Activated naive CD8-positive, alpha-beta T cell treated with anti-CD3 and anti-CD28 coated beads, Interleukin-2, amount 50 U/mL, for 16 hours (primary cell): ENCODE results near the gene USE1.

Source experiments
- DNase-seq: peaks from one replicate; pipeline ENCODE4 v3.0.0-alpha.2; 2020; ENCODE audit warnings: low read depth, low spot score

Gene USE1

DNA sequence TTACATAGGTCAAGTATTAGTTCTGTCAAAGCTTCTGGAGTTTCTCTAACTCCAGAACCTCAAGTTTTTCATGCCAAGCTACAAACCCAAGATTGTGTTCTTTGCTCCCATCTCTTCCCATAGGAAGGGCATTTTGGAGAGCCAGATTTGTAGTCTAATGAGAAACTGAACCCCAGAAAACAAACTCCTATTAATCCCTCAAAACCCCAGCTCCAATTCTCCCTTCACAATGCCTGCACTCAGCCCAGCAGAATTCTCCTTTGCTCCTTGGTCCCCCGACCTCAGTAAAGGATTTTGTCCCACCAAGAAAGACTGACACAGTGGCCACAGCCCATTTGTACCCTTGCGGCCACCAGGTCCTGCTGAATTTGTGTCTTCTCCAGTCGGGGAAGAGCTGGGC lies 41.0 kb downstream of the USE1 start:
- no peak for DNase-seq

DNA sequence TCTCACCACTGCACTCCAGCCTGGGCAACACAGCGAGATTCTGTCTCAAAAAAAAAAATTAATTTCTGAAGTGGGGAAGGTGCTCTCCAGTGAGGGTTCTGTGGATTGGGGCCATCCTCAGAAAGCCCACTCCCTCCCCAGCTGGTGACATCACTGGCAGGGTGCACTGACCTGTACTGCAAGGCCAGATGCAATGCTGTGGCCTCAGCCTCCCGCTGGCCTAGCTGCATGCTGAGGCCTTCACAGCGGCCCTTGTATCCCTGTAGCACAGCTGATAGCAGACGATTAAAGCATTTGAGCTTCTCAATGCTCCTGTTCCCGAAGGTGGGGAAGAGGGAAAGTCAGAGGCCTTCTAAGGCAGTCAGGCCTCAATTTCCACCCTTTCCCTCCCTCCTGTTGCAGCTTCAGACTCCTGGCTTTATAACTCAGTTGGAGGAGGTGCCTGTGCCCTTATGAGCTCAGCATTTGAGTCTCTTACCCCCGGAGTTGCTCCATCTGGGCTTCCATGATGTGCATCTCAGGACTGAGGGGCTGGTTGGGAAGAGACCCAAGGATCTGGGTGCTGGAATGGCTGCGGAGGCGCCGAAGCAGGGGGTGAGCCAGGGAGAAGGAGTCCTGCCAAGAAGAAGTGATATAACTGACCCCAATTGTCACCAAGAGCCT lies 44.1 kb downstream of the USE1 start:
- no peak for DNase-seq

DNA sequence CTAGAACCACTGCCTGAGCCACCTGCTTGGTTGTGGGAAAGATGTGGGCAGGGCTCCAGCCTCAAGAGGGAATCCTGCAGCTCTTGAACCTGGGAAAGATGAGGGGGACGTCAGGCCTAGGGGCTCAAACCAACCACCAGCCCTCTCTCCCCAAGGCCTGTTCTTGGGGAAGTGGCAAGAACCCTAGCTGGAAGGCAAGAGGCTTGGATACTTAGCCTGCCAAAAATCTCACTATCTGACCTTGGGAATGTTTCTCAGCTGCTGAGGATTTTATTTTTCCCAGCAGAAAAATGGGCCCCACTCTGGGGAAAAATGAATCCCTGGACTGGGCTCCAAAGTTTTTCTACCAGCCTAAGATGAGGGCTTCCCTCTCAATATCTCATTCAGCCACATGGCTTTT lies 44.8 kb downstream of the USE1 start:
- no peak for DNase-seq

DNA sequence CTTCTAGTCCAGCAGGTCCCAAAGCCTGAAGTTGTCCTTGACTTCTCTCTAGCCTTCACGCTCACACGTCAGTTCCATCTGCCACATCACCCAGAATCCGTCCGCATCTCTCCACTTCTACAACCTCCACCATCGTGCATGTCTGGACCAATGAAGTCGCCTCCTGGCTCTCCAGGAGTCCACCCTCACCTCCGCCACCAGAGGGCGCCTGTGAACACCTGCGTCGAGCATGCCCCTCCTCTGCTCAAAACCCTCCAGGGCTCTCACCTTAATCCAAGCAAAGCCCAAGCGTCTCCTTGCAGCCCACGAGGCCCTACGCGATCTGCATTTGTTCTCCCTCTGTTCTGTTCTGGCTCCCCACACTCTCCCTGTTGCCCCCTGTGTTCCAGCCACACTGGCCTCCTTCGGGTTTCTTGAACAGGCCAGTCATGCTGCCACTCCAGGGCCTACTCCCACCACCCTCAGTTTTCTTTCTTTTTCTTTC lies 45.7 kb downstream of the USE1 start:
- DNase-seq = peak; percentile 83

DNA sequence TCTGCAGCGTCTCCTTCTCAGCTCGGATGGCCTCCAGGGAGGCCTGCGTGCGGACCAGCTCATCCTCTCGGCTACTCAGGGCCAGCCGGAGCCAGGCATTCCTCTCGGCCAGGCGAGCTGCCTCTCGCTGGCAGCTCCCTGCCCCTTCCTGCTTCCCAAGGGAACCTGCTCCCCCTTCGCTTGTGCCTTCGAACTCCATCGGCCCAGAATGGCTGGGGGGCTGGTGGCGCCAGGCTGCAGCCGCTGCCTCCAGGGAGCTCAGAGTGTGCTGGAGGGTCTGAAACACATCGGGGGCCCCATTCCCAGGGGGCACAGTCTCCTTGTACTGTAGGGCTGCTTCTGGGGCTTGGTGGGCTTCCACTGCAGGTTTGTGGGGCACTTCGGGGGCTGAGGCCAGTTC lies 47.4 kb downstream of the USE1 start:
- no peak for DNase-seq

GRCh38 chr19:17263712-17264640 lies 48.8 kb downstream of the USE1 start:
- no peak for DNase-seq

DNA sequence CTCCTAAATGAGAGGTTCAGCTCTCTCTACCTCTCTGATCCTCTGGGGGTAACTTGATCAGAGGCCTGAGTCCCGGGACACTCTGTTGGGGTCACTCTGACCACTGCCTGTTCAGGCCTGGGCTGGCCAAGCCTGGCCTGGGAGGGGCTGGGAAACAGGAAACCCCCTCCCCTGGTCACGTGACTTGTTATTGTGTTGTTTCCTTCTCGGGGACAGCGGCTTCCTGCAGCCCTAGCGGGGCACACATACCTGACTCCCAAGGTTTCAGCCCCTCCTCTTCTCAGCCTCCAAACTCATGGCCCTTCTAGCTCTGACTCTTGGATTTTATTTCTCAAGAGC lies 49.5 kb downstream of the USE1 start, which contains the start of gene USHBP1:
USHBP1 (minus strand) TSS at position 105 of the 339 bp plus-strand sequence. CDS start 446 bp downstream, outside the sequence.
- DNase-seq = no peak

DNA sequence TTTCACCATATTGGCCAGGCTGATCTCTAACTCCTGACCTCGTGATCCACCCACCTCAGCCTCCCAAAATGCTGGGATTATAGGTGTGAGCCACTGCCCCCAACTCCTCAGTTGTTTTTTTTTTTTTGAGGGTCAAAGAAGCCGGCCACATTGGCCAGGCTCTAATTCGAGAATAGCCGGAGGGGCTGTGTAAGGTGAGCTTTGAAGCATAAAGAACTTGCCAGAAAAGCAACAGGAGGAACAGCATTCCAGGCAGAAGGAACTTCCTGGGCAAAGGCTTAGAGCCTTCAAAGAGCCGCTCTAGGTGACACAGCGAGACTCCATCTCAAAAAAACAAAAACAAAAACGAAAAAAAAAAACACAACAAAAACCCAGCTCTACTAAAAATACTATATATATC lies 50.9 kb downstream of the USE1 start:
- DNase-seq = no peak

- DNase-seq = no peak
These were observed 51.4 kb downstream of the USE1 start for GRCh38 chr19:17266589-17266974.

DNA sequence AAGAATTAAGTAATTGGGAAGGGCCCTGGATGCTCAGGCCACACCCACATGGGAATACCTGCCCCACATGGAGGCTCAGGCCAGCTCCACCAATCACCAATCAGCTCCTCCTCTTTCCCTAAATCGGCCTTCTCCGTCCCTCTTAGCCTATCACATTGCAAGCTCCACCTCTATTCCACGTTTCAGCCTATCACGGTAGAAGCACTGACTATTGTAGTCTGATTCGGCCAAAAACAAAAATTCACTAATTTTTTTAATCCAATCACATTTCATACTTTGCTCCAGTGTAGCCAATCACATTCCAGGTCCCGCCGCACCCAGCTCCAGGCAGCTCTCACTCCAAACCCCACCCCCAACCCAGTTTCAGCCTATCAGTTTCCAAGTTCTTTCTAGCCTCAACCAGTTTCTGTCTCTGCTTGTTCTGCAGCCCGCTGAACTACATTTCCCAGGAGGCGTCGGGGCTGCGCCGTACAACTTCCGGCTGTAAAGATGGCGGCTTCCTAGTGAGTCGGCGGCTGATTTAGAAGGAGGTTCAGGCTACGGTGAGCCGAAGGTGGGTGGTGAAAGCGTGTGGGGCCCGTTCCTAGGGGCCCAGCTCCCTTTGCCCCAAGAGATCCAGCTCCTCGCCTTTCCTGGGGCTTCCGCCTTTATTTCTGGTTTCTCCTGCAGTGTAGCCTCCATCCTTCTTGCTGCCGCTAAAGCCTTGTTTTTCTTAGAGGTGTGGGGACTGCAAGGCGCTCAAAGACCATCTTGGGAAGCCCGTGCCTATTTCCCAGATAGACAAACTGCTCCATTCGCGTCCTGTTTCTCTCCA lies 52.0 kb downstream of the USE1 start, which contains the start of gene BABAM1:
BABAM1 (plus strand) TSS at position 469 of the 814 bp plus-strand sequence. CDS start 1,364 bp downstream, outside the sequence.
- peak; percentile 92 for DNase-seq

GRCh38 chr19:17268754-17269153 lies 53.6 kb downstream of the USE1 start:
- no peak for DNase-seq
